Thoracic aorta (tissue), 2 donors: ENCODE measurements around the gene FBXW11. TPM values are rescaled to one million over a fixed set of nuclear protein-coding genes. Genes with fewer than 3 reads are reported as not detected.

Experiments used
- ATAC-seq: fragments of 150-250 bp; one replicate; pipeline ENCODE4 v1.8.0; 2017; ENCODE audit warnings: low read depth; ENCODE audit not compliant: insufficient number of reproducible peaks, low FRiP score
- DNase-seq: peaks from one replicate; pipeline ENCODE4 v3.0.0-alpha.2; 2020; ENCODE audit warnings: low spot score
- H3K27ac ChIP-seq, 2 donors: fragments of 200-600 bp; sonication (generic); 1 replicate in 1 of 2; 2 replicates in 1 of 2; pipeline ENCODE4 v1.5.1; 2016; ENCODE audit warnings: mild to moderate bottlenecking in 2 of 2, moderate library complexity in 2 of 2
- H3K27me3 ChIP-seq: fragments of 200-600 bp; sonication (generic); replicated peaks from 2 replicates; pipeline ENCODE4 v1.6.0; 2016; ENCODE audit warnings: mild to moderate bottlenecking; ENCODE audit not compliant: insufficient read depth
- H3K36me3 ChIP-seq: fragments of 200-600 bp; sonication (generic); one replicate; pipeline ENCODE4 v1.5.1; 2016
- H3K4me1 ChIP-seq, 2 donors: fragments of 200-600 bp; sonication (generic); 1 replicate in 1 of 2; 2 replicates in 1 of 2; pipeline versions ENCODE4 v1.5.1 to v1.6.0; 2016; ENCODE audit warnings: low read depth in 2 of 2, mild to moderate bottlenecking in 1 of 2; ENCODE audit not compliant: control insufficient read depth in 1 of 2
- H3K4me3 ChIP-seq: fragments of 200-600 bp; sonication (generic); 2 replicates; pipeline ENCODE4 v1.5.1; 2016; ENCODE audit warnings: mild to moderate bottlenecking
- H3K9me3 ChIP-seq: fragments of 200-600 bp; sonication (generic); 2 replicates; pipeline ENCODE4 v1.5.1; 2016
- CTCF ChIP-seq: fragments of 200-600 bp; sonication (generic); IDR thresholded peaks from one replicate; pipeline ENCODE4 v1.5.1; 2019; ENCODE audit warnings: antibody characterized with exemption
- total RNA-seq, 2 donors: library from RNA; depleted of rRNA; stranded (reverse); fragments of >200 nt; gene quantifications; one replicate each; pipeline versions ENCODE4 v1.1.0 to v1.2.3, GENCODE V29; 2016

Gene FBXW11
- total RNA-seq, 2 donors from 2014 or later: 77.8 to 91.2 TPM

GRCh38 chr5:171939951-171940350, 66.5 kb downstream of the FBXW11 start:
- H3K27ac ChIP-seq: no peak overlapping the region
- peaks cover 3% of the 10 kb centered on the region for H3K9me3 ChIP-seq
- H3K4me3 ChIP-seq: no peak overlapping the region
- ATAC-seq (no peak), DNase-seq (no peak)
- peaks cover 8 to 27% of the 10 kb centered on the region in 2 donors for H3K4me1 ChIP-seq
- H3K36me3 ChIP-seq: no peaks in the 10 kb centered on the region
- TF ChIP-seq CTCF: no peak
- no peaks in the 10 kb centered on the region for H3K27me3 ChIP-seq

GRCh38 chr5:171938358-171938757, 68.1 kb downstream of the FBXW11 start:
- no peak for TF ChIP-seq CTCF

GRCh38 chr5:171937351-171937750, 69.1 kb downstream of the FBXW11 start:
- DNase-seq: no peak
- no peak overlapping the region for H3K4me3 ChIP-seq
- no peaks in the 10 kb centered on the region for H3K27me3 ChIP-seq
- peaks cover 11% of the 10 kb centered on the region for H3K9me3 ChIP-seq
- H3K4me1 ChIP-seq: peaks cover 8 to 24% of the 10 kb centered on the region in 2 donors
- ATAC-seq: no peak
- H3K36me3 ChIP-seq: no peaks in the 10 kb centered on the region
- no peak overlapping the region for H3K27ac ChIP-seq
- no peak for TF ChIP-seq CTCF

More at GRCh38 chr5:171938358-171938757, 68.1 kb downstream of the FBXW11 start:
- Histone ChIP-seq H3K4me3 (no peak overlapping the region), H3K36me3 (no peaks in the 10 kb centered on the region), H3K27me3 (no peaks in the 10 kb centered on the region), H3K27ac (no peak overlapping the region), H3K9me3 (peaks cover 11% of the 10 kb centered on the region), H3K4me1 (peaks cover 8 to 24% of the 10 kb centered on the region in 2 donors)
- no peak for DNase-seq
- ATAC-seq: no peak

- Histone ChIP-seq H3K27me3 (no peaks in the 10 kb centered on the region), H3K36me3 (no peaks in the 10 kb centered on the region), H3K9me3 (peaks cover 11% of the 10 kb centered on the region), H3K27ac (no peak overlapping the region), H3K4me3 (no peak overlapping the region), H3K4me1 (peaks cover 0 to 12% of the 10 kb centered on the region in 2 donors)
- DNase-seq: no peak
- no peak for ATAC-seq
- no peak for TF ChIP-seq CTCF
These were observed 71.9 kb downstream of the FBXW11 start for GRCh38 chr5:171934586-171934985.

GRCh38 chr5:171931163-171931562, 75.3 kb downstream of the FBXW11 start:
- DNase-seq (no peak), ATAC-seq (no peak)
- TF ChIP-seq CTCF: no peak
- H3K27me3 ChIP-seq: no peaks in the 10 kb centered on the region
- H3K4me3 ChIP-seq: no peak overlapping the region
- no peaks in the 10 kb centered on the region for H3K36me3 ChIP-seq
- H3K9me3 ChIP-seq: peaks cover 11% of the 10 kb centered on the region
- no peak overlapping the region for H3K27ac ChIP-seq
- peaks cover 0 to 1% of the 10 kb centered on the region in 2 donors for H3K4me1 ChIP-seq
